HEK293 (cell line): Measurements from ENCODE around the gene ALOX5AP.

ENCODE experiments used
- CTCF ChIP-seq: fragments of 450-650 bp; formaldehyde crosslinking; IDR thresholded peaks from 2 replicates; pipeline ENCODE4 v1.5.1; 2016; ENCODE audit warnings: missing biosample characterization, missing genetic modification characterization
- GLI4 ChIP-seq: fragments of 450-650 bp; formaldehyde crosslinking; IDR thresholded peaks from 2 replicates; pipeline ENCODE4 v1.5.1; 2016; ENCODE audit warnings: missing biosample characterization, missing genetic modification characterization
- YY1 ChIP-seq: fragments of 450-650 bp; formaldehyde crosslinking; IDR thresholded peaks from 2 replicates; pipeline ENCODE4 v1.5.1; 2018; ENCODE audit warnings: missing biosample characterization, missing genetic modification characterization
- ZBTB7A ChIP-seq: fragments of 450-650 bp; formaldehyde crosslinking; IDR thresholded peaks from 2 replicates; pipeline ENCODE4 v1.5.1; 2016; ENCODE audit warnings: low read depth, missing biosample characterization, missing genetic modification characterization
- ZNF768 ChIP-seq: fragments of 450-650 bp; formaldehyde crosslinking; IDR thresholded peaks from 2 replicates; pipeline ENCODE4 v1.5.1; 2018; ENCODE audit warnings: missing biosample characterization, mild to moderate bottlenecking, missing genetic modification characterization
- TF ChIP-seq, protein P1 (sequence below): fragments of 450-650 bp; formaldehyde crosslinking; IDR thresholded peaks from 2 replicates; pipeline ENCODE4 v1.5.1; 2016; ENCODE audit warnings: missing biosample characterization, missing genetic modification characterization, low read depth

DNA sequence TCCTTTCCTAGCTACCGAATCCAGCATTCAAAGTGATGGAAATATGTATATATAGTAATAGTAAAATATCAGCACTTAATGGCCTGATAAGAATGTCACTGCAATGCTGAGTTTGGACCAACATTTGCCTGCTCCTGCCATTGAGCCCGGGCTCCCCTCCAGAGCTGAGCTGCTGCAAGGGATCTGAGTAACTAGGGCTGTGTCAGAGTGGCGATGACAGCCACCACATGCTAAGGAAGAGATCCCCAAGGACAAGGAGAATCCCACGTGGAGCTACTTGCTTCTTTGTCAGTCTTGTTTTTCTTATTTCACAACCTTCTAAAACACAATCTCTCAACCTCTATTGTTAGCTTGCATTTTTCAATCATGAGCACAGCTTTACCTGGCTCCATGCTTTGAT, 19.5 kb upstream of the ALOX5AP start:
- TF ChIP-seq CTCF (tag by site-specific recombination) (no peak), GLI4 (tag by site-specific recombination) (no peak), YY1 (tag by site-specific recombination) (no peak), ZBTB7A (tag by site-specific recombination) (no peak), ZNF768 (tag by site-specific recombination) (no peak)
- TF ChIP-seq, protein P1, sequence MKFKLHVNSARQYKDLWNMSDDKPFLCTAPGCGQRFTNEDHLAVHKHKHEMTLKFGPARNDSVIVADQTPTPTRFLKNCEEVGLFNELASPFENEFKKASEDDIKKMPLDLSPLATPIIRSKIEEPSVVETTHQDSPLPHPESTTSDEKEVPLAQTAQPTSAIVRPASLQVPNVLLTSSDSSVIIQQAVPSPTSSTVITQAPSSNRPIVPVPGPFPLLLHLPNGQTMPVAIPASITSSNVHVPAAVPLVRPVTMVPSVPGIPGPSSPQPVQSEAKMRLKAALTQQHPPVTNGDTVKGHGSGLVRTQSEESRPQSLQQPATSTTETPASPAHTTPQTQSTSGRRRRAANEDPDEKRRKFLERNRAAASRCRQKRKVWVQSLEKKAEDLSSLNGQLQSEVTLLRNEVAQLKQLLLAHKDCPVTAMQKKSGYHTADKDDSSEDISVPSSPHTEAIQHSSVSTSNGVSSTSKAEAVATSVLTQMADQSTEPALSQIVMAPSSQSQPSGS (tag by site-specific recombination), result no peak
